Stimulated activated CD8-positive, alpha-beta memory T cell treated with anti-CD3 and anti-CD28 coated beads, Interleukin-7, amount 100 ng/mL, for 24 hours (primary cell): ENCODE measurements around the gene SERBP1.

ENCODE experiments used
- DNase-seq: peaks from one replicate; pipeline ENCODE4 v3.0.0-alpha.2; 2020; ENCODE audit warnings: low read depth

SERBP1 gene

DNA sequence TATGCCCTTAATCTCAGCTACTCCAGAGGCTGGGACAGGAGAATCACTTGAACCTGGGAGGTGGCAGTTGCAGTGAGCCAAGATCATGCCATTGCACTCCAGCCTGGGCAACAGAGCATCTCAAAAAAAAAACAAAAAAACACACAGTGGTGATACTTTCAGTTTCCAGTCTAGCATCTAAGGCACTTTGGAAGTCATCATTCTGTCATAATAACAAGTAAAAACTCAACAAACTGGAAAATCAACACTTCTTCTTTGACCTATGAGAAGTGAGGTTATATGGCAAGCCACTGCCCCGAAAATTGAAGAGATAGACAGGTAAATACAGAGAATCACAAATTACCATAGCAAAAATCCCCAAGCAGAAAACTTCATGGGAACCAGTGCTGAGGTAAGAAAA is 70.6 kb downstream of the SERBP1 start:
- DNase-seq: no peak
